HCT116 (cell line): ENCODE data around the gene PRDX6. TPM values are rescaled to one million over a fixed set of nuclear protein-coding genes. Genes with fewer than 3 reads are reported as not detected.

ENCODE experiments used
- ATAC-seq: fragments of 200-7000 bp; cut with Tn5 transposase; 2 replicates; pipeline ENCODE4 v1.9.1; 2020; ENCODE audit warnings: mild to moderate bottlenecking, moderate library complexity
- BruUV-seq: library from RNA; stranded (reverse); fragments of 400-500 nt; replicated peaks from 2 replicates; lab custom pipeline; 2021; lab: Mats Ljungman, UMichigan
- CTCF ChIA-PET: fragments of 300-600 bp; sonication (Branson Sonifier 250); formaldehyde crosslinking; loops from one replicate; lab custom pipeline; 2021; ENCODE audit warnings: antibody characterized with exemption; lab: Charles Lee
- POLR2A ChIA-PET: fragments of 300-600, 350-600 bp; sonication (Branson Sonifier 250); formaldehyde crosslinking; loops from one replicate; lab custom pipeline; 2021; ENCODE audit warnings: antibody characterized with exemption; lab: Charles Lee
- RAD21 ChIA-PET, 2 experiments: fragments of 300-600 bp; sonication (Branson Sonifier 250); formaldehyde crosslinking; loops; one replicate each; lab custom pipeline; 2023; ENCODE audit warnings: low total read pairs in 2 of 2; ENCODE audit not compliant: uncharacterized antibody in 2 of 2, unreplicated experiment in 2 of 2, low non-redundant PET in 1 of 2; lab: Charles Lee
- DNase-seq: peaks from one replicate; pipeline ENCODE4 v3.0.0-alpha.2; 2010; ENCODE audit warnings: low read depth, low spot score
- H2AFZ ChIP-seq: fragments of 200-600 bp; shearing (Covaris generic), sonication (generic); 2 replicates; pipeline ENCODE4 v1.6.1; 2017; ENCODE audit warnings: low read depth, mixed run types, mixed read lengths, antibody characterized with exemption, low read length; ENCODE audit not compliant: poor library complexity, severe bottlenecking
- H3K27ac ChIP-seq: 2 replicates; pipeline ENCODE4 v1.5.1; 2012; ENCODE audit warnings: low read depth, low read length
- H3K27me3 ChIP-seq: fragments of 200-600 bp; sonication (generic); 2 replicates; pipeline ENCODE4 v1.6.1; 2016; ENCODE audit warnings: mixed run types, low read length, mixed read lengths; ENCODE audit not compliant: insufficient read depth
- H3K36me3 ChIP-seq, 2 experiments: fragments of 200-500 bp in 1 of 2; fragments of 200-600 bp in 1 of 2; sonication (Bioruptor generic) in 1 of 2; sonication (generic) in 1 of 2; 2 replicates each; pipeline versions ENCODE4 v1.5.1 to v1.6.1; 2014 to 2016; ENCODE audit warnings: low read length in 2 of 2, inconsistent platforms in 1 of 2, mixed read lengths in 1 of 2, mixed run types in 1 of 2; ENCODE audit not compliant: insufficient read depth in 2 of 2, control insufficient read depth in 1 of 2
- H3K4me1 ChIP-seq, 2 experiments: fragments of 200-600 bp in 1 of 2; sonication (generic) in 1 of 2; 2 replicates each; pipeline versions ENCODE4 v1.5.1 to v1.6.1; 2012 to 2017; ENCODE audit warnings: low read length in 2 of 2, inconsistent platforms in 1 of 2, mild to moderate bottlenecking in 1 of 2, mixed read lengths in 1 of 2, mixed run types in 1 of 2, moderate library complexity in 1 of 2; ENCODE audit not compliant: insufficient read depth in 2 of 2, control insufficient read depth in 1 of 2
- H3K4me2 ChIP-seq: fragments of 200-600 bp; sonication (generic); 2 replicates; pipeline ENCODE4 v1.6.1; 2017; ENCODE audit warnings: mixed run types, low read length, mixed read lengths
- H3K4me3 ChIP-seq, 2 experiments: fragments of 200-600 bp in 1 of 2; sonication (generic) in 1 of 2; replicated peaks in 1 of 2; 2 replicates each; pipeline ENCODE4 v1.5.1; 2011 to 2016; ENCODE audit warnings: low read length in 2 of 2, control low read depth in 1 of 2, low read depth in 1 of 2, mild to moderate bottlenecking in 1 of 2, mixed read lengths in 1 of 2, mixed run types in 1 of 2
- H3K79me2 ChIP-seq: fragments of 200-600 bp; sonication (generic); 2 replicates; pipeline ENCODE4 v1.6.1; 2017; ENCODE audit warnings: mild to moderate bottlenecking, mixed run types, low read length, moderate library complexity, mixed read lengths; ENCODE audit not compliant: insufficient read depth
- H3K9ac ChIP-seq: fragments of 200-600 bp; sonication (generic); 2 replicates; pipeline ENCODE4 v1.6.1; 2016; ENCODE audit warnings: low read length, mixed read lengths
- H3K9me2 ChIP-seq: fragments of 200-600 bp; sonication (generic), shearing (Covaris generic); 2 replicates; pipeline ENCODE4 v1.6.1; 2017; ENCODE audit warnings: mixed run types, mild to moderate bottlenecking, moderate library complexity; ENCODE audit not compliant: insufficient read depth
- H3K9me3 ChIP-seq, 2 experiments: fragments of 200-500 bp in 1 of 2; fragments of 200-600 bp in 1 of 2; sonication (Bioruptor generic) in 1 of 2; sonication (generic) in 1 of 2; 2 replicates each; pipeline ENCODE4 v1.6.1; 2014 to 2017; ENCODE audit warnings: low read length in 2 of 2, mixed read lengths in 2 of 2, inconsistent platforms in 1 of 2, low read depth in 1 of 2, mild to moderate bottlenecking in 1 of 2, mixed run types in 1 of 2, moderate library complexity in 1 of 2; ENCODE audit not compliant: control insufficient read depth in 1 of 2, insufficient read depth in 1 of 2
- H4K20me1 ChIP-seq: fragments of 200-600 bp; sonication (generic), shearing (Covaris generic); 2 replicates; pipeline ENCODE4 v1.6.1; 2017; ENCODE audit warnings: mixed run types, mild to moderate bottlenecking, moderate library complexity; ENCODE audit not compliant: insufficient read depth
- CEBPB ChIP-seq: IDR thresholded peaks from 2 replicates; pipeline ENCODE4 v1.6.1; 2012; ENCODE audit warnings: low read depth
- CTCF ChIP-seq, 3 experiments: fragments of 200-600 bp in 1 of 3; sonication (generic) in 1 of 3; IDR thresholded peaks in 2 of 3; conservative IDR thresholded peaks in 1 of 3; 2 replicates each; pipeline ENCODE4 v1.5.1; 2012 to 2017; ENCODE audit warnings: low read depth in 2 of 3, low read length in 2 of 3, antibody characterized with exemption in 1 of 3, borderline replicate concordance in 1 of 3, control low read depth in 1 of 3, mild to moderate bottlenecking in 1 of 3, mixed read lengths in 1 of 3, mixed run types in 1 of 3, moderate library complexity in 1 of 3; ENCODE audit not compliant: insufficient read depth in 1 of 3
- EZH2 ChIP-seq: fragments of 200-600 bp; sonication (generic); IDR thresholded peaks from 2 replicates; pipeline ENCODE4 v1.6.1; 2017; ENCODE audit warnings: antibody characterized with exemption, mixed run types
- FOSL1 ChIP-seq: IDR thresholded peaks from 2 replicates; pipeline ENCODE4 v1.6.1; 2012; ENCODE audit warnings: low read depth
- JUND ChIP-seq: IDR thresholded peaks from 2 replicates; pipeline ENCODE4 v1.6.1; 2012
- MAX ChIP-seq: IDR thresholded peaks from 2 replicates; pipeline ENCODE4 v1.6.1; 2012
- POLR2AphosphoS5 ChIP-seq: IDR thresholded peaks from 2 replicates; pipeline ENCODE4 v1.6.1; 2011; ENCODE audit warnings: mild to moderate bottlenecking, low read depth, low read length, moderate library complexity
- YY1 ChIP-seq: IDR thresholded peaks from 2 replicates; pipeline ENCODE4 v1.6.1; 2011; ENCODE audit warnings: low read length, low read depth, moderate library complexity, mild to moderate bottlenecking; ENCODE audit not compliant: insufficient replicate concordance; ENCODE audit errors: extremely low read depth
- ZBTB33 ChIP-seq: IDR thresholded peaks from 2 replicates; pipeline ENCODE4 v1.6.1; 2011; ENCODE audit warnings: mild to moderate bottlenecking, low read length, moderate library complexity; ENCODE audit not compliant: insufficient replicate concordance; ENCODE audit errors: extremely low read depth
- intact Hi-C: fragments of 100-400 bp; cut with micrococcal nuclease; formaldehyde crosslinking; loops from 2 replicates; pipeline ENCODE4 v1.10.0; 2022
- total RNA-seq: library from RNA; stranded (reverse); gene quantifications from one replicate; pipeline ENCODE4 v1.2.1, GENCODE V29; 2021; ENCODE audit not compliant: unreplicated experiment

PRDX6 gene
- total RNA-seq, 1 experiment from 2014 or later: 286 TPM

- H3K79me2 ChIP-seq: no peaks in the 10 kb centered on the region
- H3K9me3 ChIP-seq: no peaks in the 10 kb centered on the region; a peak in 2 of 4 replicates
- no peaks in the 10 kb centered on the region for H4K20me1 ChIP-seq
- no peak overlapping the region for H3K9ac ChIP-seq
- no peak overlapping the region for H3K27ac ChIP-seq
- ChIA-PET CTCF (no interaction called here), POLR2A (no interaction called here), RAD21 (no interaction called here)
- H3K27me3 ChIP-seq: no peaks in the 10 kb centered on the region
- no peak overlapping the region for H2AFZ ChIP-seq
- no peak overlapping the region for H3K4me3 ChIP-seq
- TF ChIP-seq JUND (no peak), EZH2 (no peak), CEBPB (no peak), CTCF (IDR thresholded peaks at IDR 0.05 in 2 of 3, conservative IDR thresholded peaks at IDR 0.05 in 1 of 3; ENCODE audit: borderline replicate concordance in 1 of 3, insufficient read depth in 1 of 3, low read depth in 2 of 3, low read length in 2 of 3) (no peak), YY1 (no peak), POLR2AphosphoS5 (no peak), FOSL1 (no peak), MAX (no peak), ZBTB33 (no peak)
- intact Hi-C loops: no loop called here
- no TSS peak for BruUV-seq
- no peak for ATAC-seq
- H3K4me2 ChIP-seq: no peak overlapping the region
- no peak for DNase-seq
- H3K4me1 ChIP-seq: no peaks in the 10 kb centered on the region
- H3K36me3 ChIP-seq: no peaks in the 10 kb centered on the region
- no peaks in the 10 kb centered on the region for H3K9me2 ChIP-seq
Measured at GRCh38 chr1:173445656-173446055, 31.5 kb upstream of the PRDX6 start.
